Stimulated activated CD4-positive, alpha-beta T cell treated with anti-CD3 and anti-CD28 coated beads, Interleukin-1b, Interleukin-23, amount 100 ng/mL, for 48 hours (primary cell): ENCODE measurements around the gene HK1.

Source experiments
- DNase-seq: peaks from one replicate; pipeline ENCODE4 v3.0.0-alpha.2; 2020

Gene HK1

GRCh38 chr10:69407621-69408301 is 129.5 kb downstream of the HK1 start:
- no peak for DNase-seq

GRCh38 chr10:69408318-69409175 is 130.3 kb downstream of the HK1 start:
- peak; percentile 93 for DNase-seq

- no peak for DNase-seq
These were observed 130.8 kb downstream of the HK1 start for GRCh38 chr10:69409176-69409495.

- DNase-seq, result no peak
These were observed 131.7 kb downstream of the HK1 start for GRCh38 chr10:69409968-69410367.

- DNase-seq, result no peak
These were observed 132.2 kb downstream of the HK1 start for GRCh38 chr10:69410487-69410886.

GRCh38 chr10:69411476-69411875 is 133.2 kb downstream of the HK1 start:
- DNase-seq, result no peak

GRCh38 chr10:69412232-69412790 is 134.0 kb downstream of the HK1 start:
- DNase-seq, result no peak

- no peak for DNase-seq
These were observed 135.0 kb downstream of the HK1 start for GRCh38 chr10:69413221-69413865.

GRCh38 chr10:69414036-69415018 is 136.0 kb downstream of the HK1 start:
- no peak for DNase-seq

- DNase-seq, result no peak
These were observed 136.8 kb downstream of the HK1 start for GRCh38 chr10:69415049-69415448.

- no peak for DNase-seq
These were observed 137.7 kb downstream of the HK1 start for GRCh38 chr10:69415951-69416350.

- DNase-seq, result no peak
These were observed 138.4 kb downstream of the HK1 start, which contains the start of gene TACR2 for GRCh38 chr10:69416695-69417094. Gene TACR2 (minus strand): TSS chr10:69416918. CDS start chr10:69416323, 595 bp downstream.

- DNase-seq, result no peak
These were observed 139.2 kb downstream of the HK1 start for GRCh38 chr10:69417542-69417941.

- DNase-seq, result no peak
These were observed 139.9 kb downstream of the HK1 start for GRCh38 chr10:69418052-69418752.

GRCh38 chr10:69419096-69419743 is 140.9 kb downstream of the HK1 start:
- DNase-seq, result no peak

GRCh38 chr10:69419744-69420126 is 141.4 kb downstream of the HK1 start:
- DNase-seq, result no peak

- no peak for DNase-seq
These were observed 143.5 kb downstream of the HK1 start for GRCh38 chr10:69421611-69422308.

- no peak for DNase-seq
These were observed 144.4 kb downstream of the HK1 start for GRCh38 chr10:69422676-69423075.

- no peak for DNase-seq
These were observed 146.7 kb downstream of the HK1 start for GRCh38 chr10:69425041-69425440.

GRCh38 chr10:69425511-69426298 is 147.4 kb downstream of the HK1 start:
- DNase-seq, result no peak
